MM.1S (cell line): ENCODE results near the gene HOXB5.
A peak's percentile ranks its signal among the peaks of the same experiment; 100 is the strongest.

Source experiments
- DNase-seq: peaks from one replicate; pipeline ENCODE4 v3.0.0-alpha.2; 2015
- H2AFZ ChIP-seq: fragments of 300-600 bp; sonication (generic); 2 replicates; pipeline ENCODE4 v1.6.0; 2016; ENCODE audit warnings: antibody characterized with exemption, low read length
- H3F3A ChIP-seq: fragments of 300-600 bp; sonication (generic); 2 replicates; pipeline ENCODE4 v1.6.1; 2016; ENCODE audit warnings: mild to moderate bottlenecking, antibody characterized with exemption, low read length, moderate library complexity, mixed read lengths; ENCODE audit not compliant: insufficient read depth
- H3K27ac ChIP-seq: fragments of 300-600 bp; sonication (generic); 2 replicates; pipeline ENCODE4 v1.5.1; 2016; ENCODE audit warnings: mild to moderate bottlenecking, low read length
- H3K27me3 ChIP-seq: fragments of 300-600 bp; sonication (generic); replicated peaks from 2 replicates; pipeline ENCODE4 v1.6.0; 2016; ENCODE audit warnings: low read length; ENCODE audit not compliant: insufficient read depth
- H3K36me3 ChIP-seq: fragments of 300-600 bp; sonication (generic); replicated peaks from 2 replicates; pipeline ENCODE4 v1.6.1; 2016; ENCODE audit warnings: mild to moderate bottlenecking, low read length, mixed read lengths; ENCODE audit not compliant: insufficient read depth
- H3K4me1 ChIP-seq: fragments of 300-600 bp; sonication (generic); 2 replicates; pipeline ENCODE4 v1.6.1; 2016; ENCODE audit warnings: low read length, mixed read lengths
- H3K4me2 ChIP-seq: fragments of 300-600 bp; sonication (generic); 2 replicates; pipeline ENCODE4 v1.6.0; 2016; ENCODE audit warnings: low read depth, low read length
- H3K4me3 ChIP-seq: fragments of 300-600 bp; sonication (generic); 2 replicates; pipeline ENCODE4 v1.5.1; 2016; ENCODE audit warnings: low read length, mixed read lengths
- H3K79me2 ChIP-seq: fragments of 300-600 bp; sonication (generic); 2 replicates; pipeline ENCODE4 v1.6.1; 2016; ENCODE audit warnings: mixed run types, low read length, mixed read lengths
- H3K9ac ChIP-seq: fragments of 300-600 bp; sonication (generic); 2 replicates; pipeline ENCODE4 v1.6.1; 2016; ENCODE audit warnings: low read length, mixed read lengths
- H3K9me2 ChIP-seq: fragments of 300-600 bp; sonication (generic); replicated peaks from 2 replicates; pipeline ENCODE4 v1.6.1; 2016; ENCODE audit warnings: mild to moderate bottlenecking, low read length, mixed read lengths; ENCODE audit not compliant: insufficient read depth
- H3K9me3 ChIP-seq: fragments of 300-600 bp; sonication (generic); replicated peaks from 2 replicates; pipeline ENCODE4 v1.6.1; 2016; ENCODE audit warnings: mild to moderate bottlenecking, low read length, mixed read lengths; ENCODE audit not compliant: insufficient read depth
- H4K20me1 ChIP-seq: fragments of 300-600 bp; sonication (generic); 2 replicates; pipeline ENCODE4 v1.6.1; 2016; ENCODE audit warnings: mild to moderate bottlenecking, low read length, moderate library complexity, mixed read lengths; ENCODE audit not compliant: insufficient read depth
- CTCF ChIP-seq: fragments of 300-600 bp; sonication (generic); IDR thresholded peaks from 2 replicates; pipeline ENCODE4 v1.5.1; 2016; ENCODE audit warnings: antibody characterized with exemption, low read length, mixed read lengths
- EZH2 ChIP-seq: fragments of 300-600 bp; sonication (generic); optimal IDR thresholded peaks from 2 replicates; pipeline ENCODE3; 2017; ENCODE audit warnings: low read depth, mild to moderate bottlenecking, antibody characterized with exemption, low read length, mixed read lengths
- EZH2phosphoT487 ChIP-seq: fragments of 300-600 bp; sonication (generic); IDR thresholded peaks from 2 replicates; pipeline ENCODE4 v1.6.1; 2018; ENCODE audit warnings: antibody characterized with exemption, low read length

HOXB5 gene

DNA sequence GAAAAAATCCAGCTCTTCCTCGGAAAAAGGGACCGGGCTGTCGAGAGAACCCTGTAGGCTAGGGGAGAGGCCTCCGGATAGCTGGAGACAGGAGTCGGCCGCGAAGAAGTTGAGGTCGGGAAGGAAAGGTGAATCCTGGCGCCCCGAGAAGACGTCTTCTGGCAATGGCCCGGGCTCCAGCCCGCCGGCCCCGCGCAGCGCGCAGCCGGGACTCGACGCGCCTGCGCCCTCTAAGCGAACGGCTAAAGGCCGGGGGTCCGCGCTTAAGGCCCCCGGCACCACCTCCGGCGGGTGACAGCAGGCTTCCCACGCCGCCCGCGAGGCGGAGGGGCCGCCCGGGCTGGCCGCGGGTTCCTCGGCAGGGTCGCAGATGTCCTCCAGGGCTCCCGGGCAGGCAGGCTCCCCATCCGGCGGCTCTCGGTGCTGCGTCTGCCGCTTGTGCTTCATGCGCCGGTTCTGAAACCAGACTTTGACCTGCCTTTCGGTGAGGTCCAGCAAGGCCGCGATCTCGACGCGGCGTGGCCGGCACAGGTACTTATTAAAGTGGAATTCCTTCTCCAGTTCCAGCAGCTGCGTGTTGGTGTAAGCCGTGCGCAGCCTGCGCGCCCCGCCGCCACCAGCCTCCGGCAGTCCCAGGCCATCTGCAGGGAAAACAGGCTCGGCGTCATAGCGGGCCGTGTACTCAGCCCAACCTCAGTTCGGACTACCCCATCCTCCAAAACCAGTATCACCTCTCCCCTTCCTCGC, 50.3 kb downstream of the HOXB5 start:
- H4K20me1 ChIP-seq: no peaks in the 10 kb centered on the region
- H3K4me1 ChIP-seq: peaks cover 5% of the 10 kb centered on the region; the same call in 1 of the 2 replicates
- H3K9me2 ChIP-seq: no peaks in the 10 kb centered on the region
- no peaks in the 10 kb centered on the region for H3K79me2 ChIP-seq
- DNase-seq: peak; percentile 45
- H3K4me2 ChIP-seq: peak overlapping the region; percentile 92
- peak overlapping the region; percentile 27; the same call in 1 of the 2 replicates for H3K9ac ChIP-seq
- peaks cover 16% of the 10 kb centered on the region for H3K27me3 ChIP-seq
- peak overlapping the region; percentile 76 for H2AFZ ChIP-seq
- TF ChIP-seq EZH2: no peak
- TF ChIP-seq CTCF: peak; percentile 31; the same call in 1 of the 2 replicates
- H3K9me3 ChIP-seq: no peaks in the 10 kb centered on the region
- H3K4me3 ChIP-seq: peak overlapping the region; percentile 66
- H3K36me3 ChIP-seq: no peaks in the 10 kb centered on the region
- H3F3A ChIP-seq: no peaks in the 10 kb centered on the region
- H3K27ac ChIP-seq: no peak overlapping the region

GRCh38 chr17:48542698-48543106, 50.9 kb downstream of the HOXB5 start:
- TF ChIP-seq EZH2phosphoT487 (no peak), EZH2 (no peak), CTCF (no peak)
- peak overlapping the region; percentile 76; the same call in 1 of the 2 replicates for H2AFZ ChIP-seq
- H3K79me2 ChIP-seq: no peaks in the 10 kb centered on the region
- H3K27me3 ChIP-seq: peaks cover 16% of the 10 kb centered on the region
- H3K9me3 ChIP-seq: no peaks in the 10 kb centered on the region
- peak overlapping the region; percentile 92 for H3K4me2 ChIP-seq
- no peaks in the 10 kb centered on the region for H3F3A ChIP-seq
- peaks cover 5% of the 10 kb centered on the region; the same call in 1 of the 2 replicates for H3K4me1 ChIP-seq
- no peaks in the 10 kb centered on the region for H4K20me1 ChIP-seq
- no peak overlapping the region for H3K27ac ChIP-seq
- H3K4me3 ChIP-seq: peak overlapping the region; percentile 66
- H3K9ac ChIP-seq: no peak overlapping the region
- no peak for DNase-seq
- H3K9me2 ChIP-seq: no peaks in the 10 kb centered on the region
- H3K36me3 ChIP-seq: no peaks in the 10 kb centered on the region

- TF ChIP-seq EZH2phosphoT487: no peak
- TF ChIP-seq CTCF: no peak
- no peak for TF ChIP-seq EZH2
- Histone ChIP-seq H3K36me3 (no peaks in the 10 kb centered on the region), H4K20me1 (no peaks in the 10 kb centered on the region), H3K9me2 (no peaks in the 10 kb centered on the region), H3K27me3 (peaks cover 16% of the 10 kb centered on the region), H3K27ac (no peak overlapping the region), H3F3A (no peaks in the 10 kb centered on the region), H3K4me3 (no peak overlapping the region), H3K4me1 (peaks cover 5% of the 10 kb centered on the region; the same call in 1 of the 2 replicates), H3K4me2 (no peak overlapping the region), H3K9ac (no peak overlapping the region), H3K9me3 (no peaks in the 10 kb centered on the region), H2AFZ (no peak overlapping the region), H3K79me2 (no peaks in the 10 kb centered on the region)
- DNase-seq: no peak
These were observed 51.4 kb downstream of the HOXB5 start for GRCh38 chr17:48542114-48542656.
